SK-N-SH treated with all-trans-retinoic acid at 6 μM for 48 hours (cell line): ENCODE results near the gene NCAM2.

Source experiments
- ATAC-seq: fragments of 200-7000 bp; cut with Tn5 transposase; 3 replicates; pipeline ENCODE4 v1.9.1; 2020; ENCODE audit warnings: mild to moderate bottlenecking, moderate library complexity
- ARNTL ChIP-seq: fragments of 450-650 bp; formaldehyde crosslinking; IDR thresholded peaks from 2 replicates; pipeline ENCODE4 v1.5.0; 2020; ENCODE audit warnings: low read depth, mild to moderate bottlenecking, moderate library complexity, borderline replicate concordance
- CSDC2 ChIP-seq: fragments of 250-450 bp; sonication (Bioruptor Pico); IDR thresholded peaks from 2 replicates; pipeline ENCODE4 v1.5.0; 2020; ENCODE audit warnings: mild to moderate bottlenecking, moderate library complexity
- ESRRG ChIP-seq: fragments of 250-450 bp; sonication (Bioruptor Pico); IDR thresholded peaks from 2 replicates; pipeline ENCODE4 v1.6.1; 2021; ENCODE audit warnings: mild to moderate bottlenecking
- GLIS3 ChIP-seq: fragments of 250-450 bp; sonication (Bioruptor Pico); IDR thresholded peaks from 2 replicates; pipeline ENCODE4 v1.5.0; 2020; ENCODE audit warnings: mild to moderate bottlenecking, moderate library complexity
- ISL1 ChIP-seq: fragments of 250-450 bp; sonication (Bioruptor Pico); IDR thresholded peaks from 2 replicates; pipeline ENCODE4 v2.1.2; 2022; ENCODE audit warnings: mild to moderate bottlenecking, moderate library complexity
- OSR1 ChIP-seq: fragments of 250-450 bp; sonication (Bioruptor Pico); IDR thresholded peaks from 2 replicates; pipeline ENCODE4 v1.8.0; 2022; ENCODE audit warnings: moderate library complexity, mild to moderate bottlenecking, inconsistent platforms
- RARB ChIP-seq: fragments of 250-450 bp; sonication (Bioruptor Pico); IDR thresholded peaks from 2 replicates; pipeline ENCODE4 v1.8.0; 2021; ENCODE audit warnings: mild to moderate bottlenecking, moderate library complexity
- SNAI2 ChIP-seq: fragments of 250-450 bp; sonication (Bioruptor Pico); IDR thresholded peaks from 2 replicates; pipeline ENCODE4 v1.5.0; 2020; ENCODE audit warnings: mild to moderate bottlenecking, moderate library complexity
- TCF4 ChIP-seq: fragments of 250-450 bp; sonication (Bioruptor Pico); IDR thresholded peaks from 2 replicates; pipeline ENCODE4 v1.8.0; 2021; ENCODE audit warnings: mild to moderate bottlenecking, moderate library complexity, borderline replicate concordance
- TOX ChIP-seq: fragments of 250-450 bp; sonication (Bioruptor Pico); IDR thresholded peaks from 2 replicates; pipeline ENCODE4 v1.8.0; 2021; ENCODE audit warnings: mild to moderate bottlenecking, moderate library complexity, borderline replicate concordance
- ZC3H10 ChIP-seq: fragments of 250-450 bp; sonication (Bioruptor Pico); IDR thresholded peaks from 2 replicates; pipeline ENCODE4 v1.5.1; 2021; ENCODE audit warnings: mild to moderate bottlenecking, moderate library complexity
- ZFP3 ChIP-seq: fragments of 250-450 bp; sonication (Bioruptor Pico); IDR thresholded peaks from 2 replicates; pipeline ENCODE4 v1.5.0; 2020; ENCODE audit warnings: mild to moderate bottlenecking, moderate library complexity
- ZNF565 ChIP-seq: fragments of 450-650 bp; formaldehyde crosslinking; conservative IDR thresholded peaks from 2 replicates; pipeline ENCODE4 v1.5.0; 2020; ENCODE audit warnings: low read depth, mild to moderate bottlenecking, moderate library complexity
- ZNF70 ChIP-seq: fragments of 450-650 bp; formaldehyde crosslinking; IDR thresholded peaks from 2 replicates; pipeline ENCODE4 v1.5.0; 2020; ENCODE audit warnings: mild to moderate bottlenecking, moderate library complexity
- ZNF8 ChIP-seq: fragments of 450-650 bp; formaldehyde crosslinking; IDR thresholded peaks from 2 replicates; pipeline ENCODE4 v1.5.0; 2020; ENCODE audit warnings: mild to moderate bottlenecking, moderate library complexity
- TF ChIP-seq, protein P1 (sequence below): fragments of 250-450 bp; sonication (Bioruptor Pico); IDR thresholded peaks from 2 replicates; pipeline ENCODE4 v1.8.0; 2020; ENCODE audit warnings: mild to moderate bottlenecking, moderate library complexity, borderline replicate concordance
- TF ChIP-seq, protein P2 (sequence below): fragments of 250-450 bp; sonication (Bioruptor Pico); IDR thresholded peaks from 2 replicates; pipeline ENCODE4 v1.8.0; 2021; ENCODE audit warnings: low read depth, mild to moderate bottlenecking, moderate library complexity, borderline replicate concordance
- TF ChIP-seq, protein P3 (sequence below): fragments of 250-450 bp; sonication (Bioruptor Pico); IDR thresholded peaks from 2 replicates; pipeline ENCODE4 v1.5.1; 2020; ENCODE audit warnings: low read depth, mild to moderate bottlenecking, moderate library complexity
- TF ChIP-seq, protein P4 (sequence below): fragments of 250-450 bp; sonication (Bioruptor Pico); IDR thresholded peaks from 2 replicates; pipeline ENCODE4 v1.5.0; 2020; ENCODE audit warnings: mild to moderate bottlenecking, moderate library complexity

NCAM2 gene

DNA sequence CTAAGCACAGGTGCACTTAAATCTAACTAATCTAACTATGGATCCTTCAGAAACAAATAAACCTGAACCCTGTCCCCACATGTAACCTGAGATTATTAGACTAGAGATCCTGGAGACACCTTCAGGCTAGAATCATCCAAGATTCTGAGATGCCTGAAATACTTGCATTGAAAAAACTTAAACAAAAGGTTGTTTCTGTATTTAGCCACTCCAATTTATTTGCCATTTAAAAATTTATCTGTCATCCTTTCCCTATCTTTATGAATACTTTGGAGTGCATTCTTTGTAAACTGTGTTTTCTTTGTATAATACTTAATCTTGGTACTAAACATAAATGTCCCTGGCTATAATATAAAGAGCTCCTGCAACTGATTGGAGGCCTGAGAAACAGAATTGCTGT, 270.7 kb downstream of the NCAM2 start:
- no peak for ATAC-seq
- TF ChIP-seq, protein P1, sequence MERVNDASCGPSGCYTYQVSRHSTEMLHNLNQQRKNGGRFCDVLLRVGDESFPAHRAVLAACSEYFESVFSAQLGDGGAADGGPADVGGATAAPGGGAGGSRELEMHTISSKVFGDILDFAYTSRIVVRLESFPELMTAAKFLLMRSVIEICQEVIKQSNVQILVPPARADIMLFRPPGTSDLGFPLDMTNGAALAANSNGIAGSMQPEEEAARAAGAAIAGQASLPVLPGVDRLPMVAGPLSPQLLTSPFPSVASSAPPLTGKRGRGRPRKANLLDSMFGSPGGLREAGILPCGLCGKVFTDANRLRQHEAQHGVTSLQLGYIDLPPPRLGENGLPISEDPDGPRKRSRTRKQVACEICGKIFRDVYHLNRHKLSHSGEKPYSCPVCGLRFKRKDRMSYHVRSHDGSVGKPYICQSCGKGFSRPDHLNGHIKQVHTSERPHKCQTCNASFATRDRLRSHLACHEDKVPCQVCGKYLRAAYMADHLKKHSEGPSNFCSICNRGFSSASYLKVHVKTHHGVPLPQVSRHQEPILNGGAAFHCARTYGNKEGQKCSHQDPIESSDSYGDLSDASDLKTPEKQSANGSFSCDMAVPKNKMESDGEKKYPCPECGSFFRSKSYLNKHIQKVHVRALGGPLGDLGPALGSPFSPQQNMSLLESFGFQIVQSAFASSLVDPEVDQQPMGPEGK (CRISPR knock-in tag) = no peak
- no peak for TF ChIP-seq ZNF70 (CRISPR knock-in tag)
- TF ChIP-seq GLIS3 (CRISPR knock-in tag) = no peak
- TF ChIP-seq ZFP3 = no peak
- no peak for TF ChIP-seq CSDC2
- no peak for TF ChIP-seq TOX (CRISPR knock-in tag)
- no peak for TF ChIP-seq RARB
- no peak for TF ChIP-seq ZC3H10 (CRISPR knock-in tag)
- no peak for TF ChIP-seq ZNF8 (CRISPR knock-in tag)
- no peak for TF ChIP-seq ARNTL
- no peak for TF ChIP-seq ZNF565
- no peak for TF ChIP-seq OSR1
- TF ChIP-seq ESRRG (CRISPR knock-in tag) = no peak
- TF ChIP-seq, protein P2, sequence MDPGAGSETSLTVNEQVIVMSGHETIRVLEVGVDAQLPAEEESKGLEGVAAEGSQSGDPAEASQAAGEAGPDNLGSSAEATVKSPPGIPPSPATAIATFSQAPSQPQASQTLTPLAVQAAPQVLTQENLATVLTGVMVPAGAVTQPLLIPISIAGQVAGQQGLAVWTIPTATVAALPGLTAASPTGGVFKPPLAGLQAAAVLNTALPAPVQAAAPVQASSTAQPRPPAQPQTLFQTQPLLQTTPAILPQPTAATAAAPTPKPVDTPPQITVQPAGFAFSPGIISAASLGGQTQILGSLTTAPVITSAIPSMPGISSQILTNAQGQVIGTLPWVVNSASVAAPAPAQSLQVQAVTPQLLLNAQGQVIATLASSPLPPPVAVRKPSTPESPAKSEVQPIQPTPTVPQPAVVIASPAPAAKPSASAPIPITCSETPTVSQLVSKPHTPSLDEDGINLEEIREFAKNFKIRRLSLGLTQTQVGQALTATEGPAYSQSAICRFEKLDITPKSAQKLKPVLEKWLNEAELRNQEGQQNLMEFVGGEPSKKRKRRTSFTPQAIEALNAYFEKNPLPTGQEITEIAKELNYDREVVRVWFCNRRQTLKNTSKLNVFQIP (CRISPR knock-in tag) = no peak
- no peak for TF ChIP-seq TCF4 (CRISPR knock-in tag)
- TF ChIP-seq ISL1 (CRISPR knock-in tag) = no peak
- TF ChIP-seq SNAI2 (CRISPR knock-in tag) = no peak

DNA sequence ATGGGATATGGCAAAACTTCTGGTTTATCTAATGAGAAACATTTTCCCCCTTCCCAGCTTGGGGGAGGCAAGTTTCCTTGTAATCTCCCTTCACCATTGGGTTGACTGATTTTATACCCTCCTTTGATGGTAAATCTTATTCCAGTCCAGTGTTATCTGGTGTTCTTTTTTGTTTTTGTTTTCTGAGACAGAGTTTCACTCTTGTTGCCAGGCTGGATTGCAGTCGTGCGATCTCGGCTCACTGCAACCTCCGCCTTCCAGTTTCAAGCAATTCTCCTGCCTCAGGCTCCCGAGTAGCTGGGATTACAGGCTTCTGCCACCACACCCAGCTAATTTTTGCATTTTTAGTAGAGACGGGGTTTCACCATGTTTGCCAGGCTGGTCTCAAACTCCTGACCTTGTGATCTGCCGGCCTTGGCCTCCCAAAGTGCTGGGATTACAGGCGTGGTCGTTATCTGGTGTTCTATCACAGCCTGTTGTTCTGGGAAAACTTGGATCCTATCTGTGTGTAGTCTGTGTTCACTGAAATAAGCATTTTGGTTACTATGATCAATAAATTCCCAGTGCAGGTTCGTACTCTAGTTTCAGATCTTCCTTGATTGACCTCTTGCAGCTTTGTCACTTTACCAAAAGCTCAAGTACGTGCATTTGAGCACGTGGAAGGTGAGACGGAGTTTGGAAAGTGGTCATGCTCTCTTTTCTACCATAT, 281.1 kb downstream of the NCAM2 start:
- no peak for ATAC-seq
- TF ChIP-seq, protein P3, sequence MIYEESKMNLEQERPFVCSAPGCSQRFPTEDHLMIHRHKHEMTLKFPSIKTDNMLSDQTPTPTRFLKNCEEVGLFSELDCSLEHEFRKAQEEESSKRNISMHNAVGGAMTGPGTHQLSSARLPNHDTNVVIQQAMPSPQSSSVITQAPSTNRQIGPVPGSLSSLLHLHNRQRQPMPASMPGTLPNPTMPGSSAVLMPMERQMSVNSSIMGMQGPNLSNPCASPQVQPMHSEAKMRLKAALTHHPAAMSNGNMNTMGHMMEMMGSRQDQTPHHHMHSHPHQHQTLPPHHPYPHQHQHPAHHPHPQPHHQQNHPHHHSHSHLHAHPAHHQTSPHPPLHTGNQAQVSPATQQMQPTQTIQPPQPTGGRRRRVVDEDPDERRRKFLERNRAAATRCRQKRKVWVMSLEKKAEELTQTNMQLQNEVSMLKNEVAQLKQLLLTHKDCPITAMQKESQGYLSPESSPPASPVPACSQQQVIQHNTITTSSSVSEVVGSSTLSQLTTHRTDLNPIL (CRISPR knock-in tag) = no peak
- TF ChIP-seq ZNF70 (CRISPR knock-in tag) = no peak
- TF ChIP-seq, protein P4, sequence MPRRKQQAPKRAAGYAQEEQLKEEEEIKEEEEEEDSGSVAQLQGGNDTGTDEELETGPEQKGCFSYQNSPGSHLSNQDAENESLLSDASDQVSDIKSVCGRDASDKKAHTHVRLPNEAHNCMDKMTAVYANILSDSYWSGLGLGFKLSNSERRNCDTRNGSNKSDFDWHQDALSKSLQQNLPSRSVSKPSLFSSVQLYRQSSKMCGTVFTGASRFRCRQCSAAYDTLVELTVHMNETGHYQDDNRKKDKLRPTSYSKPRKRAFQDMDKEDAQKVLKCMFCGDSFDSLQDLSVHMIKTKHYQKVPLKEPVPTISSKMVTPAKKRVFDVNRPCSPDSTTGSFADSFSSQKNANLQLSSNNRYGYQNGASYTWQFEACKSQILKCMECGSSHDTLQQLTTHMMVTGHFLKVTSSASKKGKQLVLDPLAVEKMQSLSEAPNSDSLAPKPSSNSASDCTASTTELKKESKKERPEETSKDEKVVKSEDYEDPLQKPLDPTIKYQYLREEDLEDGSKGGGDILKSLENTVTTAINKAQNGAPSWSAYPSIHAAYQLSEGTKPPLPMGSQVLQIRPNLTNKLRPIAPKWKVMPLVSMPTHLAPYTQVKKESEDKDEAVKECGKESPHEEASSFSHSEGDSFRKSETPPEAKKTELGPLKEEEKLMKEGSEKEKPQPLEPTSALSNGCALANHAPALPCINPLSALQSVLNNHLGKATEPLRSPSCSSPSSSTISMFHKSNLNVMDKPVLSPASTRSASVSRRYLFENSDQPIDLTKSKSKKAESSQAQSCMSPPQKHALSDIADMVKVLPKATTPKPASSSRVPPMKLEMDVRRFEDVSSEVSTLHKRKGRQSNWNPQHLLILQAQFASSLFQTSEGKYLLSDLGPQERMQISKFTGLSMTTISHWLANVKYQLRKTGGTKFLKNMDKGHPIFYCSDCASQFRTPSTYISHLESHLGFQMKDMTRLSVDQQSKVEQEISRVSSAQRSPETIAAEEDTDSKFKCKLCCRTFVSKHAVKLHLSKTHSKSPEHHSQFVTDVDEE (CRISPR knock-in tag) = no peak
- TF ChIP-seq SNAI2 (CRISPR knock-in tag) = no peak
- TF ChIP-seq RARB = no peak
- no peak for TF ChIP-seq ZFP3
- TF ChIP-seq ZNF565 = no peak
- TF ChIP-seq, protein P1 (CRISPR knock-in tag) = no peak
- no peak for TF ChIP-seq TOX (CRISPR knock-in tag)

DNA sequence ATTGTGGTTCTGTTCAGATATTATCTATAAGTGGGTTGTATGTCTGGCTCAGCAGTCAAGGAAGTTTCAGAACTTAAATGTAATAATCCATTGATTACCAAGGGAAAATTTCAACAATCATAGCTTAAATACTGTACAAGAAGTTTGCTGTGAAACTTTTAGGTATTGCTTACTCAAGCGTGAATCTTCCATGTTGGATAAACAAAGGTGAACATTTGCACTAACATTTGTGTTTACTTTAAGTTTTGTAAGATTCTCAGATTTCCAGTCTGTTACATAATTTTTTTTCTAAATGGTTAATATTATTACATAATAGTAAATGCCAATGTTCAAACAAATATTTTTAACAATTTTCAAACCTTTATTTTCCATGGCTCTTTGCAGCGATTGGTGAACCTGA, 285.6 kb downstream of the NCAM2 start:
- no peak for ATAC-seq
- TF ChIP-seq, protein P2 (CRISPR knock-in tag) = no peak
- no peak for TF ChIP-seq ZNF70 (CRISPR knock-in tag)
- no peak for TF ChIP-seq TCF4 (CRISPR knock-in tag)
- no peak for TF ChIP-seq SNAI2 (CRISPR knock-in tag)
